Measurements from ENCODE around the gene MOG.

DNA sequence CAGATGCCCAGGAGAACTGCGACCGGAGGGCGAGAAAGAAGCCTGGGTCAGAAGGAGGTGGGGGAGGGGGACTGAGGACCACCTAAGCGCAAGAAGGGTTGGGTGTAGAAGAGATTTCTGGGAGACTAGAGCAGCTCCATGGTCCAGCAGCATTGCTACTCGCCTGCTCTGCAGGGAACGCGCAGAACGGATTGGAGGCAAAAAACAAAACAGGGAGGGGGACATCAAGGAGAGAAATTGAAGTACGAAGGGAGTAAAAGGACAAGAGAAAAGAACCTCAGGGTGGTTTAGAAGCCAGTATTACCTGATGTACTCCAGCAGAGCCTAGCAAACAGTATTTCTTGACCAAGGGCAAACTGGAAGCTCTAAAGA, 23.4 kb upstream of the MOG start:
- TF ChIP-seq, protein P1, sequence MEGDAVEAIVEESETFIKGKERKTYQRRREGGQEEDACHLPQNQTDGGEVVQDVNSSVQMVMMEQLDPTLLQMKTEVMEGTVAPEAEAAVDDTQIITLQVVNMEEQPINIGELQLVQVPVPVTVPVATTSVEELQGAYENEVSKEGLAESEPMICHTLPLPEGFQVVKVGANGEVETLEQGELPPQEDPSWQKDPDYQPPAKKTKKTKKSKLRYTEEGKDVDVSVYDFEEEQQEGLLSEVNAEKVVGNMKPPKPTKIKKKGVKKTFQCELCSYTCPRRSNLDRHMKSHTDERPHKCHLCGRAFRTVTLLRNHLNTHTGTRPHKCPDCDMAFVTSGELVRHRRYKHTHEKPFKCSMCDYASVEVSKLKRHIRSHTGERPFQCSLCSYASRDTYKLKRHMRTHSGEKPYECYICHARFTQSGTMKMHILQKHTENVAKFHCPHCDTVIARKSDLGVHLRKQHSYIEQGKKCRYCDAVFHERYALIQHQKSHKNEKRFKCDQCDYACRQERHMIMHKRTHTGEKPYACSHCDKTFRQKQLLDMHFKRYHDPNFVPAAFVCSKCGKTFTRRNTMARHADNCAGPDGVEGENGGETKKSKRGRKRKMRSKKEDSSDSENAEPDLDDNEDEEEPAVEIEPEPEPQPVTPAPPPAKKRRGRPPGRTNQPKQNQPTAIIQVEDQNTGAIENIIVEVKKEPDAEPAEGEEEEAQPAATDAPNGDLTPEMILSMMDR (IDR thresholded peaks at IDR 0.05; ENCODE audit: borderline replicate concordance, extremely low read depth, low read length, poor library complexity, severe bottlenecking) = no peak
- TF ChIP-seq EZH2 (IDR thresholded peaks at IDR 0.05; ENCODE audit: borderline replicate concordance, low read depth, low read length, severe bottlenecking) = no peak
